Measurements from ENCODE around the gene TATDN2.

DNA sequence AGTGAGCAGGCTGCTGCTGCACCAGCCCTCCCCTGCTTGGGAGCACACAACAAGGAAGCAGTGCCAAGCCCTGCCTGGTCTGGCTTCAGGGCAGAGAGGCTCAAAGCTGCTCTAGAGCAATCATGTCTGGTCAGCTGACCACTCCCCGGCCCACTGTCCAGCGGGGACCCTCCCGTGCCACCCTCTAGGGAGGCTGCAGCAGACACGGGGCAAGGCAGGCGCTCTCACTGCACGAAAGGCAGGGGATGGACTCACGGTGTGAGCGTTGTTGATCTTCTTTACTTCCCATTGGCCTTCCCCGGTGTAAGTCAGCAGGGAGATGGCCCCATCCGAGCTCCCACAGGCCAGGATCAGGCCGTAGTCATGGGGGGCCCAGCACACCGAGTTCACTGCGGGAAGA lies 63.5 kb downstream of the TATDN2 start:
- TF ChIP-seq, protein P1, sequence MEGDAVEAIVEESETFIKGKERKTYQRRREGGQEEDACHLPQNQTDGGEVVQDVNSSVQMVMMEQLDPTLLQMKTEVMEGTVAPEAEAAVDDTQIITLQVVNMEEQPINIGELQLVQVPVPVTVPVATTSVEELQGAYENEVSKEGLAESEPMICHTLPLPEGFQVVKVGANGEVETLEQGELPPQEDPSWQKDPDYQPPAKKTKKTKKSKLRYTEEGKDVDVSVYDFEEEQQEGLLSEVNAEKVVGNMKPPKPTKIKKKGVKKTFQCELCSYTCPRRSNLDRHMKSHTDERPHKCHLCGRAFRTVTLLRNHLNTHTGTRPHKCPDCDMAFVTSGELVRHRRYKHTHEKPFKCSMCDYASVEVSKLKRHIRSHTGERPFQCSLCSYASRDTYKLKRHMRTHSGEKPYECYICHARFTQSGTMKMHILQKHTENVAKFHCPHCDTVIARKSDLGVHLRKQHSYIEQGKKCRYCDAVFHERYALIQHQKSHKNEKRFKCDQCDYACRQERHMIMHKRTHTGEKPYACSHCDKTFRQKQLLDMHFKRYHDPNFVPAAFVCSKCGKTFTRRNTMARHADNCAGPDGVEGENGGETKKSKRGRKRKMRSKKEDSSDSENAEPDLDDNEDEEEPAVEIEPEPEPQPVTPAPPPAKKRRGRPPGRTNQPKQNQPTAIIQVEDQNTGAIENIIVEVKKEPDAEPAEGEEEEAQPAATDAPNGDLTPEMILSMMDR (IDR thresholded peaks at IDR 0.05; ENCODE audit: extremely low read depth in 1 of 2, insufficient read depth in 1 of 2, low read depth in 1 of 2, low read length in 2 of 2) = no peak
- TF ChIP-seq POLR2AphosphoS5 (IDR thresholded peaks at IDR 0.05; ENCODE audit: insufficient read depth, low read depth, low read length) = no peak
